Measurements from ENCODE around the gene TIMM17B.

Gene TIMM17B

DNA sequence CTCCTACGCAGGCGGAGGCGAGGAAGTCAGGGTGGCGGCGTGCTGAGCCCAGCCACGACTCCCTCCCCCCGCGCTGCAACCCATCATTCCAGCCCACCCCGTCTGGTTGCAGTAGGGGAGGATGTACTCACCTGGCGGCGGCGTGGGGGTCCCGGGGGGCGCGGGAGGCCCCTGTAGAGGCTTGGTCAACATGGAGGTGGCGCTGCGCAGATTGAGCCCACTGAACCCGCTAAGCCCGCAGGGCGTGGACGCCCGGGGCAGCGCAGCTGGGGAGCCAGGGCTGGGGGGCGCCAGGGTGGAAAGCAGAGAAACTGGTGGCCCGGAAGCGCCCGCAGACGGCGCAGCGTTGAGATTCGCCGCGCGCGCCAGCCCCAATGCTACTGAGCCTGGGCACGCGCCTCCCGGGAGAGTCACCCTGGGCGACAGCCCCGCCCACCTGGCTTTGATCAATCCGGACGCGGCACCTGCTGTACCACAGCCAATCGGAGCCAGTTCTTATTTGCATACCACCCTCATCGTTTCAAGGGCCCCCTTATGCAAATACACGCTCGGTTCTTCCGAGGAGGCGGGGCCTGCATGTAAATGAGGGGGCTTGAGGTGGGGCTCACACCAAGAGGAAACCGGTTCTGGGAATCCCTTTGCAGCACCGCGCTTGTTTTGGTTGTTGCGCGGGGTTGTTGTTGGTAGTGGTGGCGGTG is 21.2 kb upstream of the TIMM17B start, which contains the start of gene PIM2:
PIM2 (minus strand) TSS at position 382 of the 698 bp plus-strand sequence; CDS start at position 192, 190 bp downstream.
- DNase-seq (ENCODE audit: low spot score): peak; percentile 93

- no peak for DNase-seq (ENCODE audit: low spot score)
Measured at GRCh38 chrX:48918301-48918642, 20.7 kb upstream of the TIMM17B start.

- peak; percentile 91 for DNase-seq (ENCODE audit: low spot score)
Measured at GRCh38 chrX:48917139-48918001, 19.8 kb upstream of the TIMM17B start.

DNA sequence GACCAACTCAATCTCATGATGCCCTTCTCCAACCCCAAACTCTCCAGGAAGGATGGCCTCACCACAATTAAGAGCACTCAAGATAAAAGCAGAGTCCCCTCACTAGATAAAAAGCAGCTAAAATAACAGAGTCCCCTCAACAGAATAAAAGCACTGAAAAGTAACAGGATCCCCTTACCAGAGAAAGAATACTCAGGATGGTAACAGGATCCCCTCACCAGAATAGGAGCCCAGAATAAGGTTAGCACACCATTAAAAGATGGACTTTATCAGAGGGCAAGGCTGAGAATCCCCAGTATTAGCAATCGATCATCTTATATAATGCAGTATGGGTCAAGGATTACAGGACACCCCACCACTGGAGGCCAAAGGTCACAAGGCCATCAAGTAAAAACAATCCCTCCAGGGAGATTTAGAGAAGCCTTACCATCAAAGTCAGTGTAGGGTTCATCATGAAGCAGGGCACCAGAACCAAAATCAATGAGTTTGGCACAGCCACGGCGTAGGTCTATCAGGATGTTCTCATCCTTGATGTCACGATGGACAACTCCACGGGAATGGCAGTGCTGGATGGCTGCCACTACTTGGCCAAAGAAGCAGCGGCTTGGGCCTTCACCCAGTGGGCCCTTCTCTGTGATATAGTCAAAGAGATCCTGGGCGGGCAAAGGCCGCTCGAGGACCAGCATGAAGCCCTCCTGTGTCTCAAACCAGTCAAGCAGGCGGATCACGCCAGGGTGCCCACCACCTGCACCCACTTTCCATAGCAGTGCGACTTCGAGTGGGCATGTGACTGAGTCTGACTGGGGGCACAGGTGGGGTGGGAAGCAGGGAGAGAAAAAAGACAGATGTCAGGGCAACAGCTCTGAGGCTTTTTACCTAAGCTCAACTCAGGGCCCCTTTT is 17.3 kb upstream of the TIMM17B start:
- no peak for DNase-seq (ENCODE audit: low spot score)

GRCh38 chrX:48913605-48914366 is 16.2 kb upstream of the TIMM17B start:
- no peak for DNase-seq (ENCODE audit: low spot score)

GRCh38 chrX:48911412-48912182 is 14.0 kb upstream of the TIMM17B start, which contains the start of gene SLC35A2:
TSS of gene SLC35A2 (minus strand) at chrX:48911646. CDS start at chrX:48911636, 10 bp downstream.
- peak; percentile 84 for DNase-seq (ENCODE audit: low spot score)

DNA sequence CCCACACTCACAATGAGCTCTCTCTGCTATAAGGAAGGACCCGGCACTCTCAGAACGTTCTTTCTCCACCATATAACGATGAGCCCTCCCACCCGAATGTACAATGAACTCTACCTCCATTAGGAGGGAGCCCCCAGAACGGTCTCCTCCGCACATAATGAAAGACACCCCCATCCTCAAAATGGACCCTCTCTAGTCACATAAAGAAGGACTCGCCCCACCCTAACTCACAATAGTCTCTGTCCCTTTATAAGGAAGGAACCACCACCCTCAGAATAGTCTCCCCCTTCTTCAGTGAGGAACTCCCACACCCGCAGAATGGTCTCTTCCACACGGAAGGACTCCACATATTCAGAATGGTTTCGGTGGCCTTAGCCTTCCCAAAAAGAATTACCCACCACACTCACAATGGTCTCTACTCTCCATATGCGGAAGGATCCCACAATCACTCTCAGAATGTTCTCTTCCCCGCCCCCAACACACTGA is 13.4 kb upstream of the TIMM17B start:
- no peak for DNase-seq (ENCODE audit: low spot score)

DNA sequence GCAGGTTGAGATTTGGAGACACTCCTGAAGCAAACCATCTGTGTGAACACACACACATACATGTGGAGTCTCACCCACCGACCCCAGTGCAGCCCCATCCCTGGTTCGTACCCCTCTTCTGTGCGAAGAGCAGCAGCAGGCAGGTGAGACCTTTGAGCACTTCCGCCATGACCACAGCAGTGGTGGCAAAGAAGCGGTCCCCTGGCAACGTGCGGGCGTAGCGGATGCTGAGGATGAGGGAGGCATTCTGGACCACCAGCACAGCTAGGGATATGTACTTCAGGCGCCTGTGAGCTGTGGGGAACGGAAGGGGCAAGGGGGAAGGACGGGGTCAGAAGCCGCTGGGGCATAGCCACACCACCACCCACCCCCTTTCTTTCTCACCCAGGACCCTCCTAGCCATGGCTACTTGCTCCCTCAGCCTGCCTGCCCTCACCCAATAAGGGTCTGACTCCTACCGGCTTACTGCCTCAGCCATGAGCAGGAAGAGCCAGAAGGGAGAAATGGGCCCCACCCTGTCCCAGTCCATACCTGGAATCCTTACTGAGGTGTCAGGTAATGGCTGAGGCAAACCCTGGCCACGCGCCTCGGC is 12.2 kb upstream of the TIMM17B start:
- DNase-seq (ENCODE audit: low spot score): no peak

DNA sequence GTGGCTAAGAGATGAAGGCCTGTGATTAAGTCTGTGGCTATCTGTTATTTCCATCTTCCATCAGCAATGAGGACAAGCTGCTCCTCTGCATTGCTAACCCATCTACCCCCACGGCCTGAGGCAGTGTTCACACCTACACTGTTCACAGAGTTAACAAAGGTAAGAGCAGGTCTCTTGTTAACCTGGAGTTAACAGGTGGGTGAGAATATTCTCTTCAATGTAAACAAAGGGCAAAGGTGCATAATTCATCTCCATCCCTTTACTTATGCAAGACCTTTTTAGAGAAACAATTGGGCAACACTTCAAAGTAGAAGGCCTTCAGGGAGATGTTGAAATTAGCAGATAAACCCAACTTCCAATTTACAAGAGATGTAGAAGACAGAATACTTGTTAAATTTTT is 11.0 kb upstream of the TIMM17B start:
- DNase-seq (ENCODE audit: low spot score): no peak

DNA sequence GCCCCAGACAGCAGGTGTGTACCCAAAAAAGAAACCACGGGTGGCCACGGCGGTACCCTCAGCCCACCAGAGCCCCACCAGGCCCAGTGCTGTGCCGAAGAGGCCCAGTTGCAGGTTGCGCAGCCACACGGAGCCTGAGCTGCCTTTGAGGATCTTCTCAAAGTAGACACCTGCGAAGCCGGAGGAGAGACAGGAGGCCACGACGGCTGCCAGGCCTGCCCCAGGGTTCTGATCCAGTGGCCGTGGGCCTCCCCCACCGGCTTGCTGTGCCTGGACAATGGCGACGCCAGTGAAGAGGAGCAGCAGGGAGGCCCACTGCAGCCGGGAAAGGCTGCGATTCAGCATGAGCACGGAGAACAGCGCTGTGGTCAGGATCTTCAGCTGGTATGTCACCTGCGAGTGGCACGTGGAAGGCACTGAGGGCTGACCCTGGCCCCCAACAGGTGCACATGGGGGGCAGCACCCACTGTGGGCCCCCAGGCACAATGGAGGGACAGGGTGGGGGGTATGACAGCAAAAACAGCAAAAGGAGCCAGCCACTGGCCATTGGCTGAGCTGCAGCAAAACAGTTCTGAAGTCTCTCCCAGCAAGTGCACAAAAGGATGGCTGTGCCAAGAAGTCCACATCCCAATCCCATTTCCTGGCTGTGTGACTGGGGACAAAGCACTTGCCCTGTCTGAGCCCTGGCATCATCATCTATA is 7.7 kb upstream of the TIMM17B start:
- DNase-seq (ENCODE audit: low spot score): no peak

- no peak for DNase-seq (ENCODE audit: low spot score)
Measured at GRCh38 chrX:48904626-48905025, 7.1 kb upstream of the TIMM17B start.

DNA sequence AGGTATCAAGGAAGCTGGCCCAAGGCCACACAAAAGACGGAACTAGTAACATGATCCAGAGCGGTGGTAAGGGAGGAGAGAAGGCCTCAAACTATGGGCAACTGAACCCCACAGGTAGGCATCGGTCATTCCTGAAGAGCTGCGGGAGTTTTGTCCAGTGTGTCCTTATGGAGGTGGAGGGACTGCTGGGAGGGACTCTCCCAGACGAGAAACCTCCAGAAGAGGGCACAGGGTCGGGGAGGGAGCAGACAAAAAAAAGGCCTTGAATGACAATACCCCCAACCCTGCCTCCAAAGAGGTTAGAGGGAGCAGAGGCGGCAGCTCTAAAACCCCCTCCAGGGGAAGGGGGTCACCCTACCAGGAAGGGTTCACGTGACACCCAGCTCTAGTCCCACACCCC is 6.6 kb upstream of the TIMM17B start:
- DNase-seq (ENCODE audit: low spot score): no peak

DNA sequence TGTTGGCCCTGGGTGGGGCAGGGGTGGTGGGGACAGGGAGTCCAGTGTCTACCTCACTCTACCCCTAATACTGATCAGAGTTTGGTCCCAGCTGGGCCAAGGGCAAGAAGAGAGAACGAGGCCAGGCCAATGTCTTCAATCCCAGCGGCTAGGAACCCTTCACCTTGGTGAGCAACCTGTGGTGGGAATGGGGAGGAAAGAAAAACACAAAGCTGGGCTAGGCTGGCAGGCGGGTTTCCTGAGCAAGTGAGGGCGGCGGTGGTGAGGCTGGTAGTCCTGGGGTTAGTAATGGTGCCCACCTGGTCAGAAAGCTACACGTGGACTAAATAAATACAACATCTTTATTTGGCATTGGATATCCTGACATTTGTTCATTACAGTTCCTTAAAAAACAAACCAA is 5.7 kb upstream of the TIMM17B start:
- DNase-seq (ENCODE audit: low spot score): no peak

DNA sequence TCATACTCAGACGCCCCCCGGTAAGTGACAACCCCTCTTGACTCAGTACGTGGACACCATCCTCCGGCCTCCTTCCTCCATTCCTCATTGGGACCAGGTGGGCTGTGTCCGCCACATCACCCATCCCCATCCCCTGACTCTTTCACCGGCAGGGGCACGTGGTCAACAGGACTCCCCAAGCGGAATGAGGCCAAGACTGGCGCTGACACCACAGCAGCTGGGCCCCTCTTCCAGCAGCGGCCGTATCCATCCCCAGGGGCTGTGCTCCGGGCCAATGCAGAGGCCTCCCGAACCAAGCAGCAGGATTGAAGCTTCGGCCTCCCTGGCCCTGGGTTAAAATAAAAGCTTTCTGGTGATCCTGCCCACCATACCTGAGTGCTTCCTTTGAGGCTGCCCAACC is 5.2 kb upstream of the TIMM17B start:
- no peak for DNase-seq (ENCODE audit: low spot score)

GRCh38 chrX:48902135-48902534 is 4.6 kb upstream of the TIMM17B start:
- DNase-seq (ENCODE audit: low spot score): no peak

GRCh38 chrX:48901069-48901468 is 3.5 kb upstream of the TIMM17B start:
- no peak for DNase-seq (ENCODE audit: low spot score)

- no peak for DNase-seq (ENCODE audit: low spot score)
Measured at GRCh38 chrX:48899078-48899410, 1.5 kb upstream of the TIMM17B start.

- DNase-seq (ENCODE audit: low spot score): peak; percentile 57
Measured at GRCh38 chrX:48897157-48897624, 377 bp downstream of the TIMM17B start.

DNA sequence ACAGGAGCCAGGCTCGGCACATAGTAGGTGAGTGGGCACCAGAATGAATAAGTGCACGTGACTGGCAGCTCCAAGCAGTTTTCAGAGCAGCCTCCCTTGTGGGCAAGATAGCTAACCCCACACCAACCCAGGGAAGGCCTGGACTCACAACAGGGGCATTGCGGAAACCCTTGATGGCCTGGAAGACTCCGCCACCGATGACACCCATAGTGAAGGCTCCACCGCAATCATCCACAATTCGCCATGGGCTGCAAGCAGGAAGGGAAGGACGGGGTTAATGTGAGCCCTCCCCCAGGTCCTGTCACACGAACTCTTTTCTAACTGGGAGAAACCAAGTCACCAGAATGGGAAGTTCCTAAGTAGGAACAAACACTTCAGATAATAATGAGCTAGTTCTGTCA is 957 bp downstream of the TIMM17B start:
- DNase-seq (ENCODE audit: low spot score): no peak

DNA sequence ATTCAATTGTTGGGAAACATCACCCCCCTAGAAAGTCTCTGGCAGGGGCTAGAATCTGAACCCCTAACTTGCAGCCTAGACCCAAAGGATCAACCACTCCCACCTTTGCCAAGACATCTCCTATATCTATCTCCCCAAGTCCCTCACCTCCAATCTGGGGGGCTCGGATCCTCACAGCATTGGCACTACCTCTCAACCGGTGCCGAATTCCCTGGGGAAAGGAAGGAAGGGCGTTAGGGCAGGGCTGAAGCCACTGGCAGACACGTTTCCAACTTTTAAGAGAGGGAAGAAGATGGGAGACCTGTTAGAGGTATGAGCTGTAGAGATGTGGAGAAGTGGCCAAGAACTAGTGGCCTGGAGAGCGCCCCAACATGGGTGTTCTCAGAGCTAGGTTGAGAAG is 2.7 kb downstream of the TIMM17B start:
- no peak for DNase-seq (ENCODE audit: low spot score)

Data from activated CD4-positive, alpha-beta T cell treated with anti-CD3 and anti-CD28 coated beads, Interleukin-2, Interleukin-4, amounts not matched to agents 100 ng/mL and 50 ng/mL, durations not matched to agents 16 hours and 8 hours (primary cell).